Neural cell (in vitro differentiated cells): ENCODE measurements around the gene ESR1. TPM values are rescaled to one million over a fixed set of nuclear protein-coding genes. Genes with fewer than 3 reads are reported as not detected.
"Not testable (repeated sequence)": the region's sequence is repeated elsewhere in the genome, so short reads cannot be mapped to it uniquely, and the experiment has no call there.

ENCODE experiments used
- H2AFZ ChIP-seq: fragments of 200-600, 300-800 bp; sonication (generic), shearing (Covaris generic); 2 replicates; pipeline ENCODE4 v1.6.0; 2014; ENCODE audit warnings: low read depth, mild to moderate bottlenecking, antibody characterized with exemption, low read length, moderate library complexity
- H3F3A ChIP-seq: fragments of 200-600 bp; shearing (Covaris generic); 2 replicates; pipeline ENCODE4 v1.6.1; 2016; ENCODE audit warnings: mild to moderate bottlenecking, moderate library complexity, mixed read lengths, antibody characterized with exemption, low read length; ENCODE audit not compliant: insufficient read depth, poor library complexity, severe bottlenecking
- H3K27ac ChIP-seq: fragments of 200-600, 300-800 bp; sonication (generic), shearing (Covaris generic); 2 replicates; pipeline ENCODE4 v1.5.1; 2014; ENCODE audit warnings: mild to moderate bottlenecking, low read length, moderate library complexity
- H3K27me3 ChIP-seq: fragments of 300-800, 200-600 bp; sonication (generic), shearing (Covaris generic); 2 replicates; pipeline ENCODE4 v1.6.0; 2014; ENCODE audit warnings: mild to moderate bottlenecking, low read depth, low read length, moderate library complexity; ENCODE audit not compliant: insufficient read depth
- H3K36me3 ChIP-seq: fragments of 300-800, 200-600 bp; sonication (generic), shearing (Covaris generic); 2 replicates; pipeline ENCODE4 v1.5.1; 2014; ENCODE audit warnings: mild to moderate bottlenecking, antibody characterized with exemption, low read length, moderate library complexity; ENCODE audit not compliant: insufficient read depth
- H3K4me2 ChIP-seq: fragments of 300-800, 200-600 bp; sonication (generic), shearing (Covaris generic); 2 replicates; pipeline ENCODE4 v1.6.0; 2014; ENCODE audit warnings: mild to moderate bottlenecking, low read length
- H3K4me3 ChIP-seq: fragments of 300-800, 200-600 bp; sonication (generic), shearing (Covaris generic); 2 replicates; pipeline ENCODE4 v1.5.1; 2014; ENCODE audit warnings: mild to moderate bottlenecking, low read length, moderate library complexity
- H3K79me2 ChIP-seq: fragments of 200-600 bp; shearing (Covaris generic); replicated peaks from 2 replicates; pipeline ENCODE4 v1.6.0; 2014; ENCODE audit warnings: mild to moderate bottlenecking, low read length, moderate library complexity; ENCODE audit not compliant: insufficient read depth
- H3K9ac ChIP-seq: fragments of 300-800, 200-600 bp; sonication (generic), shearing (Covaris generic); 2 replicates; pipeline ENCODE4 v1.6.1; 2016; ENCODE audit warnings: mild to moderate bottlenecking, low read length, mixed read lengths
- H3K9me2 ChIP-seq: fragments of 200-600 bp; shearing (Covaris generic); 2 replicates; pipeline ENCODE4 v1.6.1; 2016; ENCODE audit warnings: mild to moderate bottlenecking, low read length, mixed read lengths; ENCODE audit not compliant: insufficient read depth
- H3K9me3 ChIP-seq: fragments of 200-600, 300-800 bp; sonication (generic), shearing (Covaris generic); 2 replicates; pipeline ENCODE4 v1.6.1; 2016; ENCODE audit warnings: mild to moderate bottlenecking, mixed run types, low read length, moderate library complexity, mixed read lengths
- H4K20me1 ChIP-seq: fragments of 200-600 bp; shearing (Covaris generic); 2 replicates; pipeline ENCODE4 v1.6.1; 2016; ENCODE audit warnings: mild to moderate bottlenecking, mixed run types; ENCODE audit not compliant: insufficient read depth
- CTCF ChIP-seq: fragments of 450-650 bp; IDR thresholded peaks from 2 replicates; pipeline ENCODE4 v1.5.1; 2014; ENCODE audit warnings: antibody characterized with exemption, mild to moderate bottlenecking, moderate library complexity; ENCODE audit not compliant: poor library complexity, severe bottlenecking
- EP300 ChIP-seq: fragments of 450-650 bp; conservative IDR thresholded peaks from 2 replicates; pipeline ENCODE4 v1.6.1; 2014; ENCODE audit warnings: antibody characterized with exemption, mild to moderate bottlenecking, moderate library complexity; ENCODE audit not compliant: poor library complexity, severe bottlenecking
- EZH2 ChIP-seq: fragments of 200-600, 300-800 bp; shearing (Covaris generic), sonication (generic); IDR thresholded peaks from 2 replicates; pipeline ENCODE4 v1.6.1; 2014; ENCODE audit warnings: antibody characterized with exemption, low read length, borderline replicate concordance, mild to moderate bottlenecking; ENCODE audit not compliant: insufficient read depth, poor library complexity, severe bottlenecking
- MXI1 ChIP-seq: fragments of 450-650 bp; conservative IDR thresholded peaks from 2 replicates; pipeline ENCODE4 v1.6.1; 2014; ENCODE audit warnings: antibody characterized with exemption, mild to moderate bottlenecking; ENCODE audit not compliant: poor library complexity, severe bottlenecking
- POLR2AphosphoS5 ChIP-seq: IDR thresholded peaks from 2 replicates; pipeline ENCODE4 v1.6.1; 2012
- RAD21 ChIP-seq: fragments of 450-650 bp; conservative IDR thresholded peaks from 2 replicates; pipeline ENCODE4 v1.6.1; 2014; ENCODE audit warnings: antibody characterized with exemption, mild to moderate bottlenecking, moderate library complexity
- SMC3 ChIP-seq: fragments of 450-650 bp; conservative IDR thresholded peaks from 2 replicates; pipeline ENCODE4 v1.6.1; 2014; ENCODE audit warnings: antibody characterized with exemption, mild to moderate bottlenecking, moderate library complexity; ENCODE audit not compliant: poor library complexity
- TAF1 ChIP-seq: IDR thresholded peaks from 2 replicates; pipeline ENCODE4 v1.6.1; 2012; ENCODE audit warnings: low read depth
- polyA plus RNA-seq: library from polyadenylated mRNA; depleted of rRNA; stranded (reverse); fragments of >200 nt; gene quantifications from 2 replicates; pipeline ENCODE4 v1.2.3, GENCODE V29; 2014
- TF ChIP-seq, protein P1 (sequence below): IDR thresholded peaks from 2 replicates; pipeline ENCODE4 v1.6.1; 2012; ENCODE audit warnings: borderline replicate concordance

The ESR1 gene
- polyA plus RNA-seq, 1 donor from 2014 or later: 0.14 TPM

DNA sequence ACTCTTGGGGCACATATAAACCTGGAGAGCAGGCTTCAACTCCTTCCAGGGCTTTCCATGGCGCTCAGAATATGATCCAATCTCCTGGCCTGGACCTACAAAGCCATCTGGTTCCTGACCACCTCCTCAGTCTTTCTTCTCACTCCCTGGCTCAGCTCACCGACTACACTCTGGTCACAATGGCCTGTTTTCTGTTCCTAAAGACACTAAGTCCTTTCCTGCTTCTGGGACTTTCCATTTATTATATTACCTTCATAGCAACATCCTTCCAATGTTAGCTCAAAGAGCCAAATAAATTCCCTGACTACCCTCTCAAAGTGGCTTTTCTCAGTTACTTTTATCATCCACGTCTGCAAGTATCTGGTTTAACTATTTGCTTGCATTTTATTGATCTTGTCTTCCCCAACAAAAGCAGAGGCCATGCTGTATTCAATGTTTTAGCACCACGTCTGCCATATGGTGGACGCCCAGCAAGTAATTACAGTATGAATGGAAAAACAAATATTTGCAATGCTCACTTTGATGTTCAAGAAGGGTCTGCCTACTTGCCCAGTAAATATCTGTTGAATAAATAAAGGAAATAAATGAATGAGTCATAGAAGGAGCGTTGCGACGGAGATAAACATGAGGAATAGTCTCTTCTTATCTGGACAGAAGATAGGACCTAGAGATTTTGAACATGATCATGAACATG is 328.4 kb downstream of the ESR1 start:
- H3K27ac ChIP-seq: no peak overlapping the region
- H3F3A ChIP-seq: no peaks in the 10 kb centered on the region
- H4K20me1 ChIP-seq: no peaks in the 10 kb centered on the region
- no peak overlapping the region for H2AFZ ChIP-seq
- no peak overlapping the region for H3K9ac ChIP-seq
- H3K4me2 ChIP-seq: no peak overlapping the region
- H3K36me3 ChIP-seq: peaks cover 15% of the 10 kb centered on the region
- TF ChIP-seq TAF1 (no peak), SMC3 (no peak), EP300 (no peak), EZH2 (no peak), RAD21 (no peak), CTCF (no peak), MXI1 (no peak), POLR2AphosphoS5 (no peak)
- TF ChIP-seq, protein P1, sequence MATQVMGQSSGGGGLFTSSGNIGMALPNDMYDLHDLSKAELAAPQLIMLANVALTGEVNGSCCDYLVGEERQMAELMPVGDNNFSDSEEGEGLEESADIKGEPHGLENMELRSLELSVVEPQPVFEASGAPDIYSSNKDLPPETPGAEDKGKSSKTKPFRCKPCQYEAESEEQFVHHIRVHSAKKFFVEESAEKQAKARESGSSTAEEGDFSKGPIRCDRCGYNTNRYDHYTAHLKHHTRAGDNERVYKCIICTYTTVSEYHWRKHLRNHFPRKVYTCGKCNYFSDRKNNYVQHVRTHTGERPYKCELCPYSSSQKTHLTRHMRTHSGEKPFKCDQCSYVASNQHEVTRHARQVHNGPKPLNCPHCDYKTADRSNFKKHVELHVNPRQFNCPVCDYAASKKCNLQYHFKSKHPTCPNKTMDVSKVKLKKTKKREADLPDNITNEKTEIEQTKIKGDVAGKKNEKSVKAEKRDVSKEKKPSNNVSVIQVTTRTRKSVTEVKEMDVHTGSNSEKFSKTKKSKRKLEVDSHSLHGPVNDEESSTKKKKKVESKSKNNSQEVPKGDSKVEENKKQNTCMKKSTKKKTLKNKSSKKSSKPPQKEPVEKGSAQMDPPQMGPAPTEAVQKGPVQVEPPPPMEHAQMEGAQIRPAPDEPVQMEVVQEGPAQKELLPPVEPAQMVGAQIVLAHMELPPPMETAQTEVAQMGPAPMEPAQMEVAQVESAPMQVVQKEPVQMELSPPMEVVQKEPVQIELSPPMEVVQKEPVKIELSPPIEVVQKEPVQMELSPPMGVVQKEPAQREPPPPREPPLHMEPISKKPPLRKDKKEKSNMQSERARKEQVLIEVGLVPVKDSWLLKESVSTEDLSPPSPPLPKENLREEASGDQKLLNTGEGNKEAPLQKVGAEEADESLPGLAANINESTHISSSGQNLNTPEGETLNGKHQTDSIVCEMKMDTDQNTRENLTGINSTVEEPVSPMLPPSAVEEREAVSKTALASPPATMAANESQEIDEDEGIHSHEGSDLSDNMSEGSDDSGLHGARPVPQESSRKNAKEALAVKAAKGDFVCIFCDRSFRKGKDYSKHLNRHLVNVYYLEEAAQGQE: no peak
- no peaks in the 10 kb centered on the region for H3K79me2 ChIP-seq
- no peak overlapping the region for H3K4me3 ChIP-seq
- no peaks in the 10 kb centered on the region for H3K9me3 ChIP-seq
- no peaks in the 10 kb centered on the region for H3K9me2 ChIP-seq
- no peaks in the 10 kb centered on the region for H3K27me3 ChIP-seq

- Histone ChIP-seq H4K20me1 (no peaks in the 10 kb centered on the region), H3K36me3 (peaks cover 15% of the 10 kb centered on the region), H3K9me3 (no peaks in the 10 kb centered on the region), H3F3A (no peaks in the 10 kb centered on the region), H3K27me3 (no peaks in the 10 kb centered on the region), H3K27ac (no peak overlapping the region), H3K79me2 (no peaks in the 10 kb centered on the region), H2AFZ (no peak overlapping the region), H3K9me2 (no peaks in the 10 kb centered on the region), H3K9ac (no peak overlapping the region), H3K4me3 (no peak overlapping the region), H3K4me2 (no peak overlapping the region)
- TF ChIP-seq, protein P1: no peak
- no peak for TF ChIP-seq SMC3
- TF ChIP-seq RAD21: no peak
- no peak for TF ChIP-seq TAF1
- no peak for TF ChIP-seq CTCF
- no peak for TF ChIP-seq MXI1
- no peak for TF ChIP-seq POLR2AphosphoS5
- no peak for TF ChIP-seq EP300
- no peak for TF ChIP-seq EZH2
Measured at GRCh38 chr6:152136449-152136825, 329.0 kb downstream of the ESR1 start.

- H3K4me3 ChIP-seq, H3K9me2 ChIP-seq, H3K36me3 ChIP-seq, H3K9me3 ChIP-seq, H3K27ac ChIP-seq, H3K27me3 ChIP-seq, H3K9ac ChIP-seq, H3K4me2 ChIP-seq, H3F3A ChIP-seq, H2AFZ ChIP-seq, H4K20me1 ChIP-seq, H3K79me2 ChIP-seq: not testable (repeated sequence)
Measured at GRCh38 chr6:152138344-152138743, 330.9 kb downstream of the ESR1 start.
